Breast epithelium (tissue), 3 donors: ENCODE results near the gene SUGP2.

Experiments
- POLR2AphosphoS5 ChIP-seq, 3 donors: sonication (generic); formaldehyde crosslinking; IDR thresholded peaks; one replicate each; pipeline ENCODE4 v1.6.1; 2017; ENCODE audit warnings: antibody characterized with exemption in 3 of 3
- TF ChIP-seq, protein P1 (sequence below), 3 donors: fragments of 450-650 bp; IDR thresholded peaks; one replicate each; pipeline ENCODE4 v1.5.1; 2016 to 2017; ENCODE audit warnings: antibody characterized with exemption in 3 of 3, mild to moderate bottlenecking in 3 of 3, moderate library complexity in 3 of 3

DNA sequence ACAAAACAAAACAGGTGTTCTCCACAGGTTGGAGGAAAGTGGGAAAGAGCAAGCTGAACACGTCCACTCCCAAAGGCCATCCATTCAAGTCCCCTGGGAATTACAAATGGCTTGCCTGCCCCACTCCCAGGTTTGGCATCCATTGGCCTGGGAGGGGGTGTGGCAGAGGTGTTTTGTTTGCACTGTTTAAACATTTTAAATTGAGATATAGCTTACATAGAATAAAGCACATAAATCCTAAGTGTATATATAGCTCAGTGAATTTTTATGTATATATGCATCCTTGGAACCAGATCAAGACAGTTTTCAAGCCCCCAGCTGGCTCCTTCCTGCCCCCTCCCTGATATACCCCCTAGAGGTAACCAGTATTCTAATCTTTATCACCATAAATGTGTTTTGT, 43.2 kb upstream of the SUGP2 start:
- TF ChIP-seq, protein P1, sequence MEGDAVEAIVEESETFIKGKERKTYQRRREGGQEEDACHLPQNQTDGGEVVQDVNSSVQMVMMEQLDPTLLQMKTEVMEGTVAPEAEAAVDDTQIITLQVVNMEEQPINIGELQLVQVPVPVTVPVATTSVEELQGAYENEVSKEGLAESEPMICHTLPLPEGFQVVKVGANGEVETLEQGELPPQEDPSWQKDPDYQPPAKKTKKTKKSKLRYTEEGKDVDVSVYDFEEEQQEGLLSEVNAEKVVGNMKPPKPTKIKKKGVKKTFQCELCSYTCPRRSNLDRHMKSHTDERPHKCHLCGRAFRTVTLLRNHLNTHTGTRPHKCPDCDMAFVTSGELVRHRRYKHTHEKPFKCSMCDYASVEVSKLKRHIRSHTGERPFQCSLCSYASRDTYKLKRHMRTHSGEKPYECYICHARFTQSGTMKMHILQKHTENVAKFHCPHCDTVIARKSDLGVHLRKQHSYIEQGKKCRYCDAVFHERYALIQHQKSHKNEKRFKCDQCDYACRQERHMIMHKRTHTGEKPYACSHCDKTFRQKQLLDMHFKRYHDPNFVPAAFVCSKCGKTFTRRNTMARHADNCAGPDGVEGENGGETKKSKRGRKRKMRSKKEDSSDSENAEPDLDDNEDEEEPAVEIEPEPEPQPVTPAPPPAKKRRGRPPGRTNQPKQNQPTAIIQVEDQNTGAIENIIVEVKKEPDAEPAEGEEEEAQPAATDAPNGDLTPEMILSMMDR (IDR thresholded peaks at IDR 0.05) = no peak
- no peak for TF ChIP-seq POLR2AphosphoS5 (IDR thresholded peaks at IDR 0.05)
